HL-60 (cell line): ENCODE measurements around the gene PABPC1L.
"Not testable (repeated sequence)": the region's sequence is repeated elsewhere in the genome, so short reads cannot be mapped to it uniquely, and the experiment has no call there.

Source experiments
- DNase-seq, 2 experiments: peaks; one replicate each; pipeline ENCODE4 v3.0.0-alpha.2; 2010 to 2020; ENCODE audit warnings: low read depth in 1 of 2, low spot score in 1 of 2
- H3K27ac ChIP-seq: fragments of 250-450 bp; sonication (Bioruptor Pico); replicated peaks from 2 replicates; pipeline ENCODE4 v1.5.1; 2020; ENCODE audit warnings: mild to moderate bottlenecking, moderate library complexity
- H3K27me3 ChIP-seq: fragments of 250-450 bp; sonication (Bioruptor Pico); 2 replicates; pipeline ENCODE4 v1.5.1; 2021; ENCODE audit warnings: mild to moderate bottlenecking, moderate library complexity; ENCODE audit not compliant: insufficient read depth, poor library complexity, severe bottlenecking
- H3K4me3 ChIP-seq: replicated peaks from 2 replicates; pipeline ENCODE4 v1.5.1; 2011; ENCODE audit warnings: mild to moderate bottlenecking, control low read depth, low read length; ENCODE audit not compliant: insufficient read depth
- GABPA ChIP-seq: IDR thresholded peaks from 2 replicates; pipeline ENCODE4 v1.6.1; 2012; ENCODE audit warnings: low read depth
- POLR2AphosphoS5 ChIP-seq: IDR thresholded peaks from 2 replicates; pipeline ENCODE4 v1.6.1; 2012; ENCODE audit warnings: low read depth
- SPI1 ChIP-seq: IDR thresholded peaks from 2 replicates; pipeline ENCODE4 v1.6.1; 2012; ENCODE audit warnings: low read depth, mild to moderate bottlenecking, borderline replicate concordance
- TF ChIP-seq, protein P1 (sequence below): IDR thresholded peaks from one replicate; pipeline ENCODE4 v1.5.1; 2011; ENCODE audit warnings: low read length, control low read depth, inconsistent platforms; ENCODE audit not compliant: insufficient read depth
- TF ChIP-seq, protein P2 (sequence below): IDR thresholded peaks from 2 replicates; pipeline ENCODE4 v1.6.1; 2012; ENCODE audit warnings: low read depth; ENCODE audit not compliant: insufficient replicate concordance

The PABPC1L gene

DNA sequence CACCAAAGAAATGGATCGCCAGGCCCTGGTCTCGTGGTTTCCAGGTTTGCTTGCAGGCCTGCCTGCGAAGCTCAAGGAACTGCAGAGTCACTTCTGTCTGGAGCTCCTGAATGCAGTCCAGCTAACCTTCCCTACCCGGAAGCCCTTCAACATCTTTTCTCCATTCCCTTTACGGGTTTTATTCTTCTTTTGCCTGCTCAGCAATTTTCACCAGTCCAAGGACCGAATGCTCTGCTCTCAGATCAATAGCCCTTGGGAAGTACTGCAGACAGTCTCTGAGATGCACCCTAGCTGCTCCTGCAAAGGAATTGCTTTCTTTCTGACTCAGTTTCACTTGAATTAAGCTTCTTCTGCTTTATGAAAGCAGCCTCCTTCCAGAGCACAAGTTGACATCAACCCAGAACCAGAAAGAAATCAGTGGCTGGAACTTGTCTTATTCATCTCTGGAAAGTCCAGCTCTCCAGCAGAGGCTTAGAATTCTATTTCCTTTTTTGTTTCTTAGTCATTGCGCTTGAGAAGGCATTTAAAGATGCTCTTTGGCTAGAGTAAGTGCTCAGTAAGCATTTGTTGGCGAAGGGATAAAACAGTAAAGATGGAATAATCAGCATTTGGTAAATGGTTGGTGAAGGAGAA, 43.0 kb upstream of the PABPC1L start:
- DNase-seq, result no peak
- Histone ChIP-seq H3K4me3 (no peak overlapping the region), H3K27ac (no peak overlapping the region), H3K27me3 (no peaks in the 10 kb centered on the region)
- no peak for TF ChIP-seq SPI1
- no peak for TF ChIP-seq GABPA
- TF ChIP-seq, protein P1, sequence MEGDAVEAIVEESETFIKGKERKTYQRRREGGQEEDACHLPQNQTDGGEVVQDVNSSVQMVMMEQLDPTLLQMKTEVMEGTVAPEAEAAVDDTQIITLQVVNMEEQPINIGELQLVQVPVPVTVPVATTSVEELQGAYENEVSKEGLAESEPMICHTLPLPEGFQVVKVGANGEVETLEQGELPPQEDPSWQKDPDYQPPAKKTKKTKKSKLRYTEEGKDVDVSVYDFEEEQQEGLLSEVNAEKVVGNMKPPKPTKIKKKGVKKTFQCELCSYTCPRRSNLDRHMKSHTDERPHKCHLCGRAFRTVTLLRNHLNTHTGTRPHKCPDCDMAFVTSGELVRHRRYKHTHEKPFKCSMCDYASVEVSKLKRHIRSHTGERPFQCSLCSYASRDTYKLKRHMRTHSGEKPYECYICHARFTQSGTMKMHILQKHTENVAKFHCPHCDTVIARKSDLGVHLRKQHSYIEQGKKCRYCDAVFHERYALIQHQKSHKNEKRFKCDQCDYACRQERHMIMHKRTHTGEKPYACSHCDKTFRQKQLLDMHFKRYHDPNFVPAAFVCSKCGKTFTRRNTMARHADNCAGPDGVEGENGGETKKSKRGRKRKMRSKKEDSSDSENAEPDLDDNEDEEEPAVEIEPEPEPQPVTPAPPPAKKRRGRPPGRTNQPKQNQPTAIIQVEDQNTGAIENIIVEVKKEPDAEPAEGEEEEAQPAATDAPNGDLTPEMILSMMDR, result no peak
- TF ChIP-seq POLR2AphosphoS5, result no peak
- TF ChIP-seq, protein P2, sequence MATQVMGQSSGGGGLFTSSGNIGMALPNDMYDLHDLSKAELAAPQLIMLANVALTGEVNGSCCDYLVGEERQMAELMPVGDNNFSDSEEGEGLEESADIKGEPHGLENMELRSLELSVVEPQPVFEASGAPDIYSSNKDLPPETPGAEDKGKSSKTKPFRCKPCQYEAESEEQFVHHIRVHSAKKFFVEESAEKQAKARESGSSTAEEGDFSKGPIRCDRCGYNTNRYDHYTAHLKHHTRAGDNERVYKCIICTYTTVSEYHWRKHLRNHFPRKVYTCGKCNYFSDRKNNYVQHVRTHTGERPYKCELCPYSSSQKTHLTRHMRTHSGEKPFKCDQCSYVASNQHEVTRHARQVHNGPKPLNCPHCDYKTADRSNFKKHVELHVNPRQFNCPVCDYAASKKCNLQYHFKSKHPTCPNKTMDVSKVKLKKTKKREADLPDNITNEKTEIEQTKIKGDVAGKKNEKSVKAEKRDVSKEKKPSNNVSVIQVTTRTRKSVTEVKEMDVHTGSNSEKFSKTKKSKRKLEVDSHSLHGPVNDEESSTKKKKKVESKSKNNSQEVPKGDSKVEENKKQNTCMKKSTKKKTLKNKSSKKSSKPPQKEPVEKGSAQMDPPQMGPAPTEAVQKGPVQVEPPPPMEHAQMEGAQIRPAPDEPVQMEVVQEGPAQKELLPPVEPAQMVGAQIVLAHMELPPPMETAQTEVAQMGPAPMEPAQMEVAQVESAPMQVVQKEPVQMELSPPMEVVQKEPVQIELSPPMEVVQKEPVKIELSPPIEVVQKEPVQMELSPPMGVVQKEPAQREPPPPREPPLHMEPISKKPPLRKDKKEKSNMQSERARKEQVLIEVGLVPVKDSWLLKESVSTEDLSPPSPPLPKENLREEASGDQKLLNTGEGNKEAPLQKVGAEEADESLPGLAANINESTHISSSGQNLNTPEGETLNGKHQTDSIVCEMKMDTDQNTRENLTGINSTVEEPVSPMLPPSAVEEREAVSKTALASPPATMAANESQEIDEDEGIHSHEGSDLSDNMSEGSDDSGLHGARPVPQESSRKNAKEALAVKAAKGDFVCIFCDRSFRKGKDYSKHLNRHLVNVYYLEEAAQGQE, result no peak

DNA sequence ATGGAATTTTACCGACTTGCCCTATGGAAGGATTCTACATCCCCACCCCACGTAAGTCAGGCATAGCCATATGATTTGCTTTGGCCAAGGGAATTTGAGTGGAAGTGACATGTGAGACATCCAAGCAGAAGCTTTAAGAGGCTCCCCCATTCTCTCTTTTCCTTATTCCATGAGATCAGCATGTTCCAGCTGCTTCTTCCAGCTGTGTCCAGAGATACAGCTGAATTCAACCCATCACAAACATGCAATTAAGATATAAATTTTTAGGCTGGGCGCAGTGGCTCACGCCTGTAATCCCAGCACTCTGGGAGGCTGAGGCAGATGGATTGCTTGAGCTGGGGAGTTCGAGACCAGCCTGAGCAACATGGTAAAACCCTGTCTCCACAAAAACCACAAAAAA, 40.4 kb upstream of the PABPC1L start:
- no peak for DNase-seq
- TF ChIP-seq GABPA, result no peak
- TF ChIP-seq, protein P1, result no peak
- no peak for TF ChIP-seq SPI1
- TF ChIP-seq, protein P2, result no peak
- TF ChIP-seq POLR2AphosphoS5, result no peak

DNA sequence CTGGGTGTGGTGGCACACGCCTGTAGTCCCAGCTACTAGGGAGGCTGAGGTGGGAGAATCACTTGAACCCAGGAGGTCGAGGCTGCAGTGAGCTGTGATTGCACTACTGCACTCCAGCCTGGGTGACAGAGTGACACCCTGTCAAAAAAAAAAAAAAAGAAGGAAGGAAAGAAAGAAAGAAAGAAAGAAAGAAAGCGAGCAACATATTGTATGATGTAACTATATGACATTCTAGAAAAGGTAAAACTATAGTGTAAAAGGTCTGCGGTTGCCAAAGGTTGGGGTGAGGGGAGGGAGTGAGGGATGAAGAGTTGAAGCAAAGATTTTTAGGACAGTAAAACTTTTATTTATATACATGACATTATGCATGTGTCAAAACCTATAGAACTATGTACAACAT, 27.5 kb upstream of the PABPC1L start:
- H3K27me3 ChIP-seq, H3K27ac ChIP-seq, DNase-seq, H3K4me3 ChIP-seq: not testable (repeated sequence)

More for the DNA sequence above, 40.4 kb upstream of the PABPC1L start:
- H3K27me3 ChIP-seq, result no peaks in the 10 kb centered on the region
- no peak overlapping the region for H3K4me3 ChIP-seq
- no peak overlapping the region for H3K27ac ChIP-seq

DNA sequence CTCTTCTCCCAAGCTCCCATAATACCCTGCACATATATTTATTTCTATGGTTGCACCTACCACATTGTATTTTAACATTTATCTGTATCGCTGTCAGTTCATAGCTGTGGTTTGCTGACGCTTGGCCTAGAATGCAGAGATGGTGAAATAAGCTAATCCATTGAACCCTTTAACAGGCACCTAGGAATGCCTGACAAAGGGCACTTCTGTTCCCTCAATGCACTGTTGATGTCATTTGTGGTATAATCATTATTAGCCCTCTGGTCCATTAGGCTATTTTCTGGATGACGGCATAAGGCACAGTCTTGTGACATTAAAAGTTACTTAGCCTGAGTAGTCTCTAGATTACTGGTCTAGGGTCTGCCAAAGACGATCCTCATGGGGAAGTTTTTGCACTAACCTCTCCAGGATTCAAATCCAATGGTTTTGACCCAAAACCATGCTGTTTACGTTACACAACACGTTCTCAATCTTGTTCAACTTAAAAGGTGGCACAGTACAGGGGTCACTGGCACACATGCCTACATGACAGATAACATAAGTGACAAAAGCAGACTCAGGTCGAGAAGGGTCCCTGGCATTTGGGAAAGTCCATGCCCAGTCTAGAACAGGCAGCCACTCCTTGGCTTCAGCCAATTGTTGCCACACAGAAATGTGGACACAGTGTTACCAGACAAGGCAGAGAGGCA, 26.5 kb upstream of the PABPC1L start:
- TF ChIP-seq GABPA, result no peak
- TF ChIP-seq POLR2AphosphoS5, result no peak
- TF ChIP-seq, protein P1, result no peak
- TF ChIP-seq SPI1, result no peak
- TF ChIP-seq, protein P2, result no peak

More for the DNA sequence above, 26.5 kb upstream of the PABPC1L start:
- no peak overlapping the region for H3K4me3 ChIP-seq
- H3K27ac ChIP-seq, result no peak overlapping the region
- no peaks in the 10 kb centered on the region for H3K27me3 ChIP-seq
- DNase-seq, result no peak
